Adrenal gland (tissue), 12 donors: Measurements from ENCODE around the gene C10orf143. TPM values are rescaled to one million over a fixed set of nuclear protein-coding genes. Genes with fewer than 3 reads are reported as not detected.

ENCODE experiments used
- DNase-seq, 7 donors: peaks; one replicate each; pipeline ENCODE4 v3.0.0-alpha.2; 2019 to 2020
- H3K27ac ChIP-seq, 5 donors: fragments of 200-600 bp; sonication (generic) in 4 of 5; 1 replicate in 3 of 5; 2 replicates in 2 of 5; pipeline versions ENCODE4 v1.5.1 to v1.8.0; 2016 to 2020; ENCODE audit warnings: mild to moderate bottlenecking in 1 of 5
- H3K27me3 ChIP-seq: fragments of 200-600 bp; 2 replicates; pipeline ENCODE4 v1.8.0; 2021
- H3K36me3 ChIP-seq, 2 donors: fragments of 200-600 bp; replicated peaks in 1 of 2; 1 replicate in 1 of 2; 2 replicates in 1 of 2; pipeline versions ENCODE4 v1.5.1 to v1.8.0; 2018 to 2022
- H3K4me1 ChIP-seq, 2 donors: fragments of 200-600 bp; replicated peaks in 1 of 2; 1 replicate in 1 of 2; 2 replicates in 1 of 2; pipeline versions ENCODE4 v1.5.1 to v1.8.0; 2018 to 2021
- H3K4me3 ChIP-seq, 4 donors: fragments of 200-600 bp; sonication (generic) in 3 of 4; one replicate each; pipeline ENCODE4 v1.5.1; 2016 to 2018
- H3K9me3 ChIP-seq, 3 donors: fragments of 200-600 bp; sonication (generic) in 1 of 3; replicated peaks in 1 of 3; 1 replicate in 2 of 3; 2 replicates in 1 of 3; pipeline versions ENCODE4 v1.5.1 to v1.8.0; 2016 to 2021
- POLR2A ChIP-seq, 2 donors: fragments of 450-650 bp; IDR thresholded peaks; one replicate each; pipeline ENCODE4 v1.6.1; 2017; ENCODE audit warnings: antibody characterized with exemption in 2 of 2, mild to moderate bottlenecking in 2 of 2, moderate library complexity in 1 of 2
- WGBS, 4 donors: extraction: QIAGEN DNeasy Blood & Tissue Kit in 2 of 4; methylation state at CpG; one replicate each; pipeline versions ENCODE4 v1.1.5 to v1.1.7; 2013 to 2017; 5-methylcytosine and 5-hydroxymethylcytosine counted together
- intact Hi-C, 2 donors: fragments of 100-400 bp; cut with DNase I; formaldehyde crosslinking; loops; one replicate each; pipeline versions ENCODE4 v1.14.1 to v1.15.0; 2022 to 2023
- polyA plus RNA-seq, 3 donors: library from polyadenylated mRNA; stranded (reverse); fragments of 200-250 nt in 2 of 3; fragments of 350-450 nt in 1 of 3; fragmentation: Illumina TruSeq in 1 of 3; extraction: RNeasy Lipid Tissue Mini Kit (QIAGEN cat#74804) in 1 of 3; gene quantifications; one replicate each; pipeline ENCODE4 v1.2.3, GENCODE V29; 2013 to 2014
- total RNA-seq, 9 donors: library from RNA; depleted of rRNA in 4 of 9; stranded (reverse); fragments of >200 nt in 4 of 9; fragments of 120-200 nt in 1 of 9; fragmentation: NEBNext Ultra II Directional in 1 of 9; extraction: Animal tissue kit (Norgen Biotek cat#: 25700) in 1 of 9; gene quantifications; one replicate each; pipeline versions ENCODE4 v1.1.0 to v1.2.4, GENCODE V29; 2013 to 2023
- TF ChIP-seq, protein P1 (sequence below), 6 experiments: fragments of 450-650 bp in 4 of 6; fragments of 200-600 bp in 2 of 6; sonication (generic) in 1 of 6; IDR thresholded peaks; 1 replicate in 5 of 6; 2 replicates in 1 of 6; pipeline versions ENCODE4 v1.5.1 to v1.8.0; 2016 to 2021; ENCODE audit warnings: antibody characterized with exemption in 6 of 6, mild to moderate bottlenecking in 2 of 6, moderate library complexity in 1 of 6
- donor health status: healthy with polysubstance abuse.
- donor health status: Bipolar disorder and iron deficiency.
- donor health status: DM: yes; HTN: yes; CAD: no.
- donor health status: DM: no; HTN: no; CAD: no.
- donor health status: DM: no; HTN: no; CAD: no.
- donor health status: DM: yes; HTN: yes; CAD: no.

Gene C10orf143
- total and polyA plus RNA-seq, 12 donors, result 0.85 to 19.3 (median 5.2) TPM

DNA sequence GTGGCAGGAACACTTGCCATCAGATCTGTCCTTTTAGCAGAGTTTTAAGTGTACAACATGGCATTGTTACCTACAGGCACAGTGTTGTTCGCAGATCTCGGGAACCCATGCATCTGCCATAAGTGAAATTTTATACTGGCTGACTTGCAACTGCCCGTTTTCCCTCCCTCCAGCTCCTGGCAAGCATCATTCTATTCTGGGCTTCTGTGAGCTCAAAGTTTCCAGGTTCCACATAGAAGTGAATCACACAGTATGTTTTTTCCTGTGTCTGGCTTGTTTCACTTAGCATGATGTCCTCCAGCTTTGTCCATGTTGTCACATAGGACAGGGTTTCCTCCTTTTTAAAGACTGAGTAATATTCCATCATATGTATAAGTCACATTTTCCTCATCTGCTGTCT, 56.6 kb downstream of the C10orf143 start:
- H3K4me1 ChIP-seq, result no peaks in the 10 kb centered on the region
- H3K4me3 ChIP-seq, result no peak overlapping the region
- WGBS, 4 donors, result 86 to 95% (median 90%) methylated on average over 3 of the region's 3 CpGs
- TF ChIP-seq POLR2A (IDR thresholded peaks at IDR 0.05), result no peak
- TF ChIP-seq, protein P1, sequence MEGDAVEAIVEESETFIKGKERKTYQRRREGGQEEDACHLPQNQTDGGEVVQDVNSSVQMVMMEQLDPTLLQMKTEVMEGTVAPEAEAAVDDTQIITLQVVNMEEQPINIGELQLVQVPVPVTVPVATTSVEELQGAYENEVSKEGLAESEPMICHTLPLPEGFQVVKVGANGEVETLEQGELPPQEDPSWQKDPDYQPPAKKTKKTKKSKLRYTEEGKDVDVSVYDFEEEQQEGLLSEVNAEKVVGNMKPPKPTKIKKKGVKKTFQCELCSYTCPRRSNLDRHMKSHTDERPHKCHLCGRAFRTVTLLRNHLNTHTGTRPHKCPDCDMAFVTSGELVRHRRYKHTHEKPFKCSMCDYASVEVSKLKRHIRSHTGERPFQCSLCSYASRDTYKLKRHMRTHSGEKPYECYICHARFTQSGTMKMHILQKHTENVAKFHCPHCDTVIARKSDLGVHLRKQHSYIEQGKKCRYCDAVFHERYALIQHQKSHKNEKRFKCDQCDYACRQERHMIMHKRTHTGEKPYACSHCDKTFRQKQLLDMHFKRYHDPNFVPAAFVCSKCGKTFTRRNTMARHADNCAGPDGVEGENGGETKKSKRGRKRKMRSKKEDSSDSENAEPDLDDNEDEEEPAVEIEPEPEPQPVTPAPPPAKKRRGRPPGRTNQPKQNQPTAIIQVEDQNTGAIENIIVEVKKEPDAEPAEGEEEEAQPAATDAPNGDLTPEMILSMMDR (IDR thresholded peaks at IDR 0.05), result no peak
- intact Hi-C loops, result no loop called here
- no peaks in the 10 kb centered on the region for H3K36me3 ChIP-seq
- H3K27ac ChIP-seq, result no peak overlapping the region
- no peak for DNase-seq
- no peaks in the 10 kb centered on the region for H3K9me3 ChIP-seq
- H3K27me3 ChIP-seq, result no peaks in the 10 kb centered on the region

DNA sequence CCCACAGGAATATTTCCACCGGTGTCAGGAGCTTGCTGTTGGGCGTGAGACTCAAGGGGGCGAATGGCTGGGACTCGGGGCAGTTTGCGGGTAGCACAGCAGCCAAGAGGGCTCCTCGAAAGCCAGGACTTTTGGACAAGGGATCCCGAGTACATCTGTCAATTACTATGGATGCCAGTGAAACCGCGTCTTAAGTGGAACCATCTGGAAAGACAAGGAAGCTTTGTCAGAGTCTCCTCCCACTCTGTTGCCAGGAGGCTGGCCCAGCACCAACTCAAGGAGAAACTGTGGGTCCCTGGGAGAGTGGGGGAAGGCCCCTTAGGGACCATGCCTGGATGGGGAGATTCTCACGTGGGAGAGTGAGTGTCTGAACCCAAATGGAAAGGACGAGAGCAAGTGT, 57.1 kb downstream of the C10orf143 start:
- 72 to 94% (median 87%) methylated on average over 8 to 11 of the region's 11 CpGs for WGBS, 4 donors
- Histone ChIP-seq H3K36me3 (no peaks in the 10 kb centered on the region), H3K9me3 (no peaks in the 10 kb centered on the region), H3K27me3 (no peaks in the 10 kb centered on the region), H3K4me1 (no peaks in the 10 kb centered on the region), H3K4me3 (no peak overlapping the region), H3K27ac (no peak overlapping the region)
- TF ChIP-seq POLR2A (IDR thresholded peaks at IDR 0.05), result no peak
- TF ChIP-seq, protein P1 (IDR thresholded peaks at IDR 0.05), result no peak
- intact Hi-C loops, result no loop called here
- DNase-seq, result no peak

DNA sequence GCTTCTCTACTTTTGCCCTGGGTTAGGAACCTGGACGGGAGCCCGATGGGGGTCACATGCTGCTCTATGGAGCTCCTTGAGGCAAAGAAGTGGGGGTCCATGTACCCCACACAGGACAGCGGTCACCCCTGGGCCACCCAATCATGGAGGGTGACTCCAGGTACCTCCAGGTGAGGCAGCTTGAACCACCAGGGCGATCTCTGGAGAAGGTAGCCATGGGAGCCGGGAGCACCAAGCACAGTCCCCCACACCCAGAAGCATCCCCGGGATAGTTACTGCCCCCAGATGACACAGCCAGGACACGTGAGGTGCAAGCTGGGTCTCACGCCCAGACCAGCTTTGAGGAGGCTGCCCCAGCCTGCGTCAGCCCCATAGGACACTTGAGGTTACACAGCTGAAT, 58.4 kb downstream of the C10orf143 start:
- H3K27ac ChIP-seq, result no peak overlapping the region
- no peak overlapping the region for H3K4me3 ChIP-seq
- no peak for DNase-seq
- H3K4me1 ChIP-seq, result no peaks in the 10 kb centered on the region
- 80 to 86% (median 85%) methylated on average over 4 to 9 of the region's 9 CpGs for WGBS, 4 donors
- no peaks in the 10 kb centered on the region for H3K27me3 ChIP-seq
- H3K36me3 ChIP-seq, result no peaks in the 10 kb centered on the region
- no peaks in the 10 kb centered on the region for H3K9me3 ChIP-seq
- TF ChIP-seq, protein P1 (IDR thresholded peaks at IDR 0.05), result no peak
- no peak for TF ChIP-seq POLR2A (IDR thresholded peaks at IDR 0.05)
- intact Hi-C loops, result no loop called here

DNA sequence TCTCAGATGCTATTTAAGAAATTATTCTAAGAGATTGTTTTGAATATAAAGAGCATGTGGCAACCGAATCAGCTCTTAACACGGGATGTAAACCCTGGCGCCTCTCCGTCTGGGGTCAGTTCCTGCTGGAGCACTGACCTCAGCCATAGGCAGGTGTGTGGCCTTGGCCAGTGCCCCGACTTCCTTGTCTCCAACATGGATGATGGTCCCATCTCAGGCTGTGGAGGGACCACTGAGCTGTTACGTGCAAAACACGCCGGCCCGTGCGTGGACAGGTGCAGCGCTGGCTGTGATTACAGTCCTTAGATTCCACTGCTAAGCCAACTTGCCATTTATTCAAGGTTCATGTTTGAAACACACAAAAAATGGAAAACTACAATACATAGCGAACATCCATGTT, 59.9 kb downstream of the C10orf143 start:
- Histone ChIP-seq H3K9me3 (no peaks in the 10 kb centered on the region), H3K27ac (no peak overlapping the region), H3K4me1 (no peaks in the 10 kb centered on the region), H3K36me3 (no peaks in the 10 kb centered on the region), H3K4me3 (no peak overlapping the region), H3K27me3 (no peaks in the 10 kb centered on the region)
- no peak for DNase-seq
- 80 to 88% (median 84%) methylated on average over 11 to 12 of the region's 12 CpGs for WGBS, 4 donors
- TF ChIP-seq, protein P1 (IDR thresholded peaks at IDR 0.05), result no peak
- TF ChIP-seq POLR2A (IDR thresholded peaks at IDR 0.05), result no peak
- intact Hi-C loops, result no loop called here
